HCT116 (cell line): ENCODE measurements around the gene CCR7. TPM values are rescaled to one million over a fixed set of nuclear protein-coding genes. Genes with fewer than 3 reads are reported as not detected.
A peak's percentile ranks its signal among the peaks of the same experiment; 100 is the strongest.

Experiments
- ATAC-seq: fragments of 200-7000 bp; cut with Tn5 transposase; 2 replicates; pipeline ENCODE4 v1.9.1; 2020; ENCODE audit warnings: mild to moderate bottlenecking, moderate library complexity
- BruUV-seq: library from RNA; stranded (reverse); fragments of 400-500 nt; replicated peaks from 2 replicates; lab custom pipeline; 2021; lab: Mats Ljungman, UMichigan
- CTCF ChIA-PET: fragments of 300-600 bp; sonication (Branson Sonifier 250); formaldehyde crosslinking; loops from one replicate; lab custom pipeline; 2021; ENCODE audit warnings: antibody characterized with exemption; lab: Charles Lee
- POLR2A ChIA-PET: fragments of 300-600, 350-600 bp; sonication (Branson Sonifier 250); formaldehyde crosslinking; loops from one replicate; lab custom pipeline; 2021; ENCODE audit warnings: antibody characterized with exemption; lab: Charles Lee
- RAD21 ChIA-PET, 2 experiments: fragments of 300-600 bp; sonication (Branson Sonifier 250); formaldehyde crosslinking; loops; one replicate each; lab custom pipeline; 2023; ENCODE audit warnings: low total read pairs in 2 of 2; ENCODE audit not compliant: uncharacterized antibody in 2 of 2, unreplicated experiment in 2 of 2, low non-redundant PET in 1 of 2; lab: Charles Lee
- DNase-seq: peaks from one replicate; pipeline ENCODE4 v3.0.0-alpha.2; 2010; ENCODE audit warnings: low read depth, low spot score
- H2AFZ ChIP-seq: fragments of 200-600 bp; shearing (Covaris generic), sonication (generic); 2 replicates; pipeline ENCODE4 v1.6.1; 2017; ENCODE audit warnings: low read depth, mixed run types, mixed read lengths, antibody characterized with exemption, low read length; ENCODE audit not compliant: poor library complexity, severe bottlenecking
- H3K27ac ChIP-seq: 2 replicates; pipeline ENCODE4 v1.5.1; 2012; ENCODE audit warnings: low read depth, low read length
- H3K27me3 ChIP-seq: fragments of 200-600 bp; sonication (generic); 2 replicates; pipeline ENCODE4 v1.6.1; 2016; ENCODE audit warnings: mixed run types, low read length, mixed read lengths; ENCODE audit not compliant: insufficient read depth
- H3K36me3 ChIP-seq, 2 experiments: fragments of 200-500 bp in 1 of 2; fragments of 200-600 bp in 1 of 2; sonication (Bioruptor generic) in 1 of 2; sonication (generic) in 1 of 2; 2 replicates each; pipeline versions ENCODE4 v1.5.1 to v1.6.1; 2014 to 2016; ENCODE audit warnings: low read length in 2 of 2, inconsistent platforms in 1 of 2, mixed read lengths in 1 of 2, mixed run types in 1 of 2; ENCODE audit not compliant: insufficient read depth in 2 of 2, control insufficient read depth in 1 of 2
- H3K4me1 ChIP-seq, 2 experiments: fragments of 200-600 bp in 1 of 2; sonication (generic) in 1 of 2; 2 replicates each; pipeline versions ENCODE4 v1.5.1 to v1.6.1; 2012 to 2017; ENCODE audit warnings: low read length in 2 of 2, inconsistent platforms in 1 of 2, mild to moderate bottlenecking in 1 of 2, mixed read lengths in 1 of 2, mixed run types in 1 of 2, moderate library complexity in 1 of 2; ENCODE audit not compliant: insufficient read depth in 2 of 2, control insufficient read depth in 1 of 2
- H3K4me2 ChIP-seq: fragments of 200-600 bp; sonication (generic); 2 replicates; pipeline ENCODE4 v1.6.1; 2017; ENCODE audit warnings: mixed run types, low read length, mixed read lengths
- H3K4me3 ChIP-seq, 2 experiments: fragments of 200-600 bp in 1 of 2; sonication (generic) in 1 of 2; replicated peaks in 1 of 2; 2 replicates each; pipeline ENCODE4 v1.5.1; 2011 to 2016; ENCODE audit warnings: low read length in 2 of 2, control low read depth in 1 of 2, low read depth in 1 of 2, mild to moderate bottlenecking in 1 of 2, mixed read lengths in 1 of 2, mixed run types in 1 of 2
- H3K79me2 ChIP-seq: fragments of 200-600 bp; sonication (generic); 2 replicates; pipeline ENCODE4 v1.6.1; 2017; ENCODE audit warnings: mild to moderate bottlenecking, mixed run types, low read length, moderate library complexity, mixed read lengths; ENCODE audit not compliant: insufficient read depth
- H3K9ac ChIP-seq: fragments of 200-600 bp; sonication (generic); 2 replicates; pipeline ENCODE4 v1.6.1; 2016; ENCODE audit warnings: low read length, mixed read lengths
- H3K9me2 ChIP-seq: fragments of 200-600 bp; sonication (generic), shearing (Covaris generic); 2 replicates; pipeline ENCODE4 v1.6.1; 2017; ENCODE audit warnings: mixed run types, mild to moderate bottlenecking, moderate library complexity; ENCODE audit not compliant: insufficient read depth
- H3K9me3 ChIP-seq, 2 experiments: fragments of 200-500 bp in 1 of 2; fragments of 200-600 bp in 1 of 2; sonication (Bioruptor generic) in 1 of 2; sonication (generic) in 1 of 2; 2 replicates each; pipeline ENCODE4 v1.6.1; 2014 to 2017; ENCODE audit warnings: low read length in 2 of 2, mixed read lengths in 2 of 2, inconsistent platforms in 1 of 2, low read depth in 1 of 2, mild to moderate bottlenecking in 1 of 2, mixed run types in 1 of 2, moderate library complexity in 1 of 2; ENCODE audit not compliant: control insufficient read depth in 1 of 2, insufficient read depth in 1 of 2
- H4K20me1 ChIP-seq: fragments of 200-600 bp; sonication (generic), shearing (Covaris generic); 2 replicates; pipeline ENCODE4 v1.6.1; 2017; ENCODE audit warnings: mixed run types, mild to moderate bottlenecking, moderate library complexity; ENCODE audit not compliant: insufficient read depth
- CBX3 ChIP-seq: IDR thresholded peaks from 2 replicates; pipeline ENCODE4 v1.6.1; 2012; ENCODE audit warnings: low read depth
- CEBPB ChIP-seq: IDR thresholded peaks from 2 replicates; pipeline ENCODE4 v1.6.1; 2012; ENCODE audit warnings: low read depth
- FOSL1 ChIP-seq: IDR thresholded peaks from 2 replicates; pipeline ENCODE4 v1.6.1; 2012; ENCODE audit warnings: low read depth
- JUND ChIP-seq: IDR thresholded peaks from 2 replicates; pipeline ENCODE4 v1.6.1; 2012
- POLR2A ChIP-seq: IDR thresholded peaks from 2 replicates; pipeline ENCODE4 v1.7.0; 2011; ENCODE audit warnings: borderline replicate concordance; ENCODE audit not compliant: insufficient read depth, insufficient read length; ENCODE audit errors: extremely low read depth
- RAD21 ChIP-seq: IDR thresholded peaks from 2 replicates; pipeline ENCODE4 v1.6.1; 2012; ENCODE audit warnings: low read depth, mild to moderate bottlenecking
- YY1 ChIP-seq: IDR thresholded peaks from 2 replicates; pipeline ENCODE4 v1.6.1; 2011; ENCODE audit warnings: low read length, low read depth, moderate library complexity, mild to moderate bottlenecking; ENCODE audit not compliant: insufficient replicate concordance; ENCODE audit errors: extremely low read depth
- ZBTB33 ChIP-seq: IDR thresholded peaks from 2 replicates; pipeline ENCODE4 v1.6.1; 2011; ENCODE audit warnings: mild to moderate bottlenecking, low read length, moderate library complexity; ENCODE audit not compliant: insufficient replicate concordance; ENCODE audit errors: extremely low read depth
- ZNF274 ChIP-seq: fragments of 200-500 bp; sonication (Bioruptor generic); IDR thresholded peaks from 2 replicates; pipeline ENCODE4 v1.6.1; 2014; ENCODE audit warnings: mild to moderate bottlenecking, low read depth, low read length, inconsistent platforms
- intact Hi-C: fragments of 100-400 bp; cut with micrococcal nuclease; formaldehyde crosslinking; loops from 2 replicates; pipeline ENCODE4 v1.10.0; 2022
- total RNA-seq: library from RNA; stranded (reverse); gene quantifications from one replicate; pipeline ENCODE4 v1.2.1, GENCODE V29; 2021; ENCODE audit not compliant: unreplicated experiment
- TF ChIP-seq, protein P1 (sequence below): IDR thresholded peaks from 2 replicates; pipeline ENCODE4 v1.6.1; 2012; ENCODE audit warnings: low read depth

Gene CCR7
- total RNA-seq, 1 experiment from 2014 or later = 0.69 TPM

DNA sequence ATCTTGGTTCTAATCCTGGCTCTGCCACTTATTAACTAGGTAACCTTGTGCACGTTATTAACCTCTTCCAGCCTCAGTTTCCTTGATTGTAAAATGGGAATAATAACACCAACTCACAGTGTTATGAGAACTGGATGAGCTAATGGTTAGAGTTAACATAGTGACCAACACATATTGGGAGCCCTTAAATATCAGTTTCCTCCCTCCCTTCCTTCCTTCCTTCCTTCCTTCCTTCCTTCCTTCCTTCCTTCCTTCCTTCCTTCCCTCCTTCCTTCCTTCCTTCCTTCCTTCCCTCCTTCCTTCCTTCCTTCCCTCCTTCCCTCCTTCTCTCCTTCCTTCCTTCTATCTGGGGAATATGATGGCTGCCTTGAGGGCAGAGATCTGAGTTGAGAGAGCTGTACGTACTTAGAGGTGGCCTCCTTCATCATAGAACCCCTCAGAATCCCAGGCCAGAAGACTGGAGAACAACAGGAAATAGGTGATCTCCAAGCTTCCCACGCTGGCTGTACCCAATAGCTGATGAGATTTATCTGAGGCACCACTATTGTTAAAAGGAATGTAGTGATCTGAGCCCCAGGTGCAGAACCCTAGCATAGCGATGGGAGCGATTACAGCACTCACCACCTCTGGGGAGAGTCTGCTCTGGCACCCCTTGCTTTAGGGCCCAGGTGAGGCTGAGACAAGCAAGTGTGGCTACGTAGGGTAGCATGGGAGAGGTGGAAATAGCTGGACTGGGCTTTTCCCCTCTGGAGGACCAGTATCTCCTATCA is 26.2 kb downstream of the CCR7 start:
- Histone ChIP-seq H3K27ac (no peak overlapping the region; the same call in 1 of the 2 replicates), H2AFZ (no peak overlapping the region), H4K20me1 (no peaks in the 10 kb centered on the region), H3K27me3 (no peaks in the 10 kb centered on the region), H3K79me2 (no peaks in the 10 kb centered on the region), H3K9me3 (no peaks in the 10 kb centered on the region), H3K4me3 (no peak overlapping the region), H3K4me1 (peaks cover 29 to 36% of the 10 kb centered on the region in 2 experiments), H3K9ac (no peak overlapping the region), H3K4me2 (peak overlapping the region; percentile 2; the same call in 1 of the 2 replicates), H3K9me2 (no peaks in the 10 kb centered on the region), H3K36me3 (no peaks in the 10 kb centered on the region)
- DNase-seq = no peak
- ChIA-PET RAD21 (no interaction called here), POLR2A (no interaction called here), CTCF (interaction anchor here (0.6 to 5.2 kb wide), 3 partner anchors 16 to 1127 kb away, joined by 3 to 22 read pairs (median 4); no protein-coding TSS in a partner anchor)
- BruUV-seq = no TSS peak
- intact Hi-C loops = no loop called here
- ATAC-seq = no peak
- no peak for TF ChIP-seq CBX3

- no TSS peak for BruUV-seq
- no peak overlapping the region for H2AFZ ChIP-seq
- H3K9me2 ChIP-seq = no peaks in the 10 kb centered on the region
- RAD21 ChIA-PET = interaction anchor here in 1 of 2 experiments (0.7 kb wide), 2 partner anchors 22 to 55 kb away, joined by 3 to 4 read pairs; no protein-coding TSS in a partner anchor
- no peak for DNase-seq
- peak overlapping the region; percentile 2 for H3K4me2 ChIP-seq
- intact Hi-C loops = no loop called here
- no peak for ATAC-seq
- H3K9me3 ChIP-seq = no peaks in the 10 kb centered on the region
- no peak overlapping the region for H3K4me3 ChIP-seq
- no peaks in the 10 kb centered on the region for H3K36me3 ChIP-seq
- POLR2A ChIA-PET = interaction anchor here (1.4 kb wide), 1 partner anchor 120 kb away, joined by 3 read pairs; no protein-coding TSS in a partner anchor
- H3K79me2 ChIP-seq = no peaks in the 10 kb centered on the region
- no peaks in the 10 kb centered on the region for H3K27me3 ChIP-seq
- CTCF ChIA-PET = interaction anchor here (0.8 to 5.2 kb wide), 4 partner anchors 13 to 1127 kb away, joined by 3 to 22 read pairs (median 3); no protein-coding TSS in a partner anchor
- H4K20me1 ChIP-seq = no peaks in the 10 kb centered on the region
- H3K27ac ChIP-seq = peak overlapping the region; percentile 54
- peaks cover 29 to 45% of the 10 kb centered on the region in 2 experiments for H3K4me1 ChIP-seq
- H3K9ac ChIP-seq = no peak overlapping the region
- TF ChIP-seq, protein P1, sequence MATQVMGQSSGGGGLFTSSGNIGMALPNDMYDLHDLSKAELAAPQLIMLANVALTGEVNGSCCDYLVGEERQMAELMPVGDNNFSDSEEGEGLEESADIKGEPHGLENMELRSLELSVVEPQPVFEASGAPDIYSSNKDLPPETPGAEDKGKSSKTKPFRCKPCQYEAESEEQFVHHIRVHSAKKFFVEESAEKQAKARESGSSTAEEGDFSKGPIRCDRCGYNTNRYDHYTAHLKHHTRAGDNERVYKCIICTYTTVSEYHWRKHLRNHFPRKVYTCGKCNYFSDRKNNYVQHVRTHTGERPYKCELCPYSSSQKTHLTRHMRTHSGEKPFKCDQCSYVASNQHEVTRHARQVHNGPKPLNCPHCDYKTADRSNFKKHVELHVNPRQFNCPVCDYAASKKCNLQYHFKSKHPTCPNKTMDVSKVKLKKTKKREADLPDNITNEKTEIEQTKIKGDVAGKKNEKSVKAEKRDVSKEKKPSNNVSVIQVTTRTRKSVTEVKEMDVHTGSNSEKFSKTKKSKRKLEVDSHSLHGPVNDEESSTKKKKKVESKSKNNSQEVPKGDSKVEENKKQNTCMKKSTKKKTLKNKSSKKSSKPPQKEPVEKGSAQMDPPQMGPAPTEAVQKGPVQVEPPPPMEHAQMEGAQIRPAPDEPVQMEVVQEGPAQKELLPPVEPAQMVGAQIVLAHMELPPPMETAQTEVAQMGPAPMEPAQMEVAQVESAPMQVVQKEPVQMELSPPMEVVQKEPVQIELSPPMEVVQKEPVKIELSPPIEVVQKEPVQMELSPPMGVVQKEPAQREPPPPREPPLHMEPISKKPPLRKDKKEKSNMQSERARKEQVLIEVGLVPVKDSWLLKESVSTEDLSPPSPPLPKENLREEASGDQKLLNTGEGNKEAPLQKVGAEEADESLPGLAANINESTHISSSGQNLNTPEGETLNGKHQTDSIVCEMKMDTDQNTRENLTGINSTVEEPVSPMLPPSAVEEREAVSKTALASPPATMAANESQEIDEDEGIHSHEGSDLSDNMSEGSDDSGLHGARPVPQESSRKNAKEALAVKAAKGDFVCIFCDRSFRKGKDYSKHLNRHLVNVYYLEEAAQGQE = no peak
- TF ChIP-seq CBX3 (no peak), POLR2A (no peak), YY1 (no peak), ZNF274 (no peak), CEBPB (no peak), JUND (no peak), ZBTB33 (no peak), RAD21 (no peak), FOSL1 (no peak)
These were observed 27.0 kb downstream of the CCR7 start for GRCh38 chr17:40538019-40538935.
